ENCODE measurements around the gene RCOR3.

The RCOR3 gene

GRCh38 chr1:211339631-211340041, 80.5 kb downstream of the RCOR3 start:
- Histone ChIP-seq H3K9me3 (replicated peaks in 1 of 11) (0 out of 22 replicates have a peak, but pooled peaks cover 0 to 5% (median 0%) of the 10 kb centered on the region in 11 experiments), H3K4me2 (peak overlapping the region in 5 of 11 experiments; percentile 2 to 24 (median 10); a peak in 3 of 22 replicates), H3K4me3 (no peak overlapping the region), H3K27ac (0 out of 22 replicates have a peak overlapping the region, but pooled peaks of 2 of the 11 experiments have one; percentile 4 to 7), H3K4me1 (peaks cover 34 to 65% (median 46%) of the 10 kb centered on the region in 10 experiments), H3K9ac (no peak overlapping the region), H3K36me3 (peaks cover 0 to 30% (median 0%) of the 10 kb centered on the region in 11 experiments; a peak in 7 of 22 replicates), H4K20me1 (peaks cover 0 to 52% (median 17%) of the 10 kb centered on the region in 11 experiments; a peak in 14 of 22 replicates), H3K27me3 (no peaks in the 10 kb centered on the region)
- no peak for TF ChIP-seq Cebpa-rat (IDR thresholded peaks at IDR 0.05)

- H4K20me1 ChIP-seq = peaks cover 0 to 39% (median 10%) of the 10 kb centered on the region in 11 experiments; a peak in 14 of 22 replicates
- H3K4me2 ChIP-seq = peak overlapping the region in 4 of 11 experiments; percentile 49 to 76 (median 56); a peak in 8 of 22 replicates
- no peak overlapping the region for H3K9ac ChIP-seq
- H3K4me1 ChIP-seq = peaks cover 22 to 60% (median 35%) of the 10 kb centered on the region in 10 experiments
- no peak for TF ChIP-seq Cebpa-rat (IDR thresholded peaks at IDR 0.05)
- H3K27me3 ChIP-seq = no peaks in the 10 kb centered on the region
- no peak overlapping the region for H3K4me3 ChIP-seq
- peaks cover 0 to 37% (median 7%) of the 10 kb centered on the region in 11 experiments; a peak in 8 of 22 replicates for H3K36me3 ChIP-seq
- no peak overlapping the region for H3K27ac ChIP-seq
- H3K9me3 ChIP-seq (replicated peaks in 1 of 11) = 0 out of 22 replicates have a peak, but pooled peaks cover 0 to 5% (median 0%) of the 10 kb centered on the region in 11 experiments
Observed at GRCh38 chr1:211340622-211341507, 81.7 kb downstream of the RCOR3 start.

GRCh38 chr1:211341999-211342398, 82.8 kb downstream of the RCOR3 start:
- Histone ChIP-seq H3K4me1 (peaks cover 10 to 66% (median 31%) of the 10 kb centered on the region in 10 experiments), H3K36me3 (peaks cover 0 to 34% (median 8%) of the 10 kb centered on the region in 11 experiments; a peak in 8 of 22 replicates), H3K9ac (no peak overlapping the region), H3K27me3 (no peaks in the 10 kb centered on the region), H3K27ac (no peak overlapping the region), H4K20me1 (peaks cover 0 to 28% (median 10%) of the 10 kb centered on the region in 11 experiments; a peak in 11 of 22 replicates), H3K4me3 (no peak overlapping the region), H3K4me2 (peak overlapping the region in 3 of 11 experiments; percentile 51 to 76 (median 61); a peak in 3 of 22 replicates), H3K9me3 (replicated peaks in 1 of 11) (0 out of 22 replicates have a peak, but pooled peaks cover 0 to 5% (median 0%) of the 10 kb centered on the region in 11 experiments)
- no peak for TF ChIP-seq Cebpa-rat (IDR thresholded peaks at IDR 0.05)

- Histone ChIP-seq H3K36me3 (peaks cover 0 to 29% (median 8%) of the 10 kb centered on the region in 11 experiments; a peak in 7 of 22 replicates), H3K4me1 (peaks cover 6 to 75% (median 38%) of the 10 kb centered on the region in 10 experiments; a peak in 17 of 20 replicates), H3K27ac (peak overlapping the region in 2 of 11 experiments; percentile 11 to 22; a peak in 1 of 22 replicates), H4K20me1 (peaks cover 0 to 14% (median 7%) of the 10 kb centered on the region in 11 experiments; a peak in 8 of 22 replicates), H3K9me3 (replicated peaks in 1 of 11) (0 out of 22 replicates have a peak, but pooled peaks cover 0 to 5% (median 0%) of the 10 kb centered on the region in 11 experiments), H3K4me3 (no peak overlapping the region), H3K9ac (no peak overlapping the region), H3K27me3 (no peaks in the 10 kb centered on the region), H3K4me2 (peak overlapping the region in 5 of 11 experiments; percentile 33 to 58 (median 35); a peak in 9 of 22 replicates)
- no peak for TF ChIP-seq Cebpa-rat (IDR thresholded peaks at IDR 0.05)
Observed at GRCh38 chr1:211343607-211344006, 84.4 kb downstream of the RCOR3 start.

- peak overlapping the region in 2 of 11 experiments; percentile 10 to 22; a peak in 2 of 22 replicates for H3K27ac ChIP-seq
- TF ChIP-seq Cebpa-rat (IDR thresholded peaks at IDR 0.05) = no peak
- peak overlapping the region in 5 of 11 experiments; percentile 33 to 58 (median 35); a peak in 8 of 22 replicates for H3K4me2 ChIP-seq
- 0 out of 22 replicates have a peak, but pooled peaks cover 0 to 9% (median 0%) of the 10 kb centered on the region in 11 experiments for H3K9me3 ChIP-seq (replicated peaks in 1 of 11)
- H4K20me1 ChIP-seq = peaks cover 0 to 14% (median 4%) of the 10 kb centered on the region in 11 experiments; a peak in 8 of 22 replicates
- no peaks in the 10 kb centered on the region for H3K27me3 ChIP-seq
- H3K36me3 ChIP-seq = peaks cover 0 to 29% (median 7%) of the 10 kb centered on the region in 11 experiments; a peak in 6 of 22 replicates
- peaks cover 5 to 75% (median 37%) of the 10 kb centered on the region in 10 experiments; a peak in 17 of 20 replicates for H3K4me1 ChIP-seq
- no peak overlapping the region for H3K9ac ChIP-seq
- no peak overlapping the region for H3K4me3 ChIP-seq
Observed at GRCh38 chr1:211344152-211344618, 85.0 kb downstream of the RCOR3 start.

GRCh38 chr1:211345719-211346118, 86.6 kb downstream of the RCOR3 start:
- Histone ChIP-seq H3K9me3 (replicated peaks in 1 of 11) (peaks cover 5 to 25% (median 13%) of the 10 kb centered on the region in 11 experiments; a peak in 19 of 22 replicates), H3K27me3 (no peaks in the 10 kb centered on the region), H3K4me3 (no peak overlapping the region), H3K9ac (no peak overlapping the region), H3K4me1 (peaks cover 0 to 67% (median 31%) of the 10 kb centered on the region in 10 experiments; a peak in 13 of 20 replicates), H4K20me1 (peaks cover 0 to 9% (median 0%) of the 10 kb centered on the region in 11 experiments; a peak in 5 of 22 replicates), H3K4me2 (0 out of 22 replicates have a peak overlapping the region, but pooled peaks of 1 of the 11 experiments have one; percentile 65), H3K36me3 (peaks cover 0 to 39% (median 8%) of the 10 kb centered on the region in 11 experiments; a peak in 8 of 22 replicates), H3K27ac (no peak overlapping the region)
- no peak for TF ChIP-seq Cebpa-rat (IDR thresholded peaks at IDR 0.05)

GRCh38 chr1:211347077-211347844, 88.1 kb downstream of the RCOR3 start:
- peak overlapping the region in 2 of 11 experiments; percentile 7 to 40; a peak in 1 of 22 replicates for H3K27ac ChIP-seq
- no peak overlapping the region for H3K4me3 ChIP-seq
- H3K27me3 ChIP-seq = no peaks in the 10 kb centered on the region
- peaks cover 0 to 54% (median 30%) of the 10 kb centered on the region in 10 experiments; a peak in 14 of 20 replicates for H3K4me1 ChIP-seq
- H3K9ac ChIP-seq = peak overlapping the region in 2 of 11 experiments; percentile 7 to 13; a peak in 2 of 22 replicates
- peaks cover 0 to 4% (median 0%) of the 10 kb centered on the region in 11 experiments; a peak in 2 of 22 replicates for H4K20me1 ChIP-seq
- H3K9me3 ChIP-seq (replicated peaks in 1 of 11) = peaks cover 19 to 35% (median 28%) of the 10 kb centered on the region in 11 experiments
- peaks cover 0 to 54% (median 18%) of the 10 kb centered on the region in 11 experiments; a peak in 11 of 22 replicates for H3K36me3 ChIP-seq
- no peak for TF ChIP-seq Cebpa-rat (IDR thresholded peaks at IDR 0.05)
- H3K4me2 ChIP-seq = peak overlapping the region in 8 of 11 experiments; percentile 13 to 65 (median 48); a peak in 14 of 22 replicates
